Measurements from ENCODE around the gene WARS2.

WARS2 gene

DNA sequence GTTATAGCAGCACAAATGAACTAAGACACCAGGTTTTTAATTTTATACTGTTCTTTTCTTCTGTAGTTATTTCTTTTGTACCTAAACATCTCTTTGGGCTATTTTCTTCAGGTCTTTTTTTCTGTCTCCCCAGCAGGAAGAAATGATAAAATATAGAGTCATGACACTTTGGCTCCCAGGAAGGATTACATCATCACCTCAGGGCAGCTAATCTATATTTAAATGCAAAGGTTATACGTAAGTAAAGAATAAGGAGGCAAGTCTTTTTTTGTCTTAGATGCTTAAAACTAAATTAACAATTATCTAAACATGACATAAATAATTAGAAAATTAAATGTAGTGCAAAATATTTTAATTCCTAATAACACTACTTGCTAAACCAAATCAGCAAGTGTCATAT is 57.0 kb downstream of the WARS2 start:
- in situ Hi-C loops (cut with HindIII; ENCODE audit: low pct_ligation_motif_present, low sequenced_read_pairs): no loop called here
- Histone ChIP-seq H3K27ac (no peak overlapping the region), H3K4me3 (ENCODE audit: low read depth, low read length) (no peak overlapping the region), H3K36me3 (replicated peaks) (no peaks in the 10 kb centered on the region), H3K27me3 (replicated peaks) (no peaks in the 10 kb centered on the region)
- no peak for DNase-seq
- TF ChIP-seq, protein P1, sequence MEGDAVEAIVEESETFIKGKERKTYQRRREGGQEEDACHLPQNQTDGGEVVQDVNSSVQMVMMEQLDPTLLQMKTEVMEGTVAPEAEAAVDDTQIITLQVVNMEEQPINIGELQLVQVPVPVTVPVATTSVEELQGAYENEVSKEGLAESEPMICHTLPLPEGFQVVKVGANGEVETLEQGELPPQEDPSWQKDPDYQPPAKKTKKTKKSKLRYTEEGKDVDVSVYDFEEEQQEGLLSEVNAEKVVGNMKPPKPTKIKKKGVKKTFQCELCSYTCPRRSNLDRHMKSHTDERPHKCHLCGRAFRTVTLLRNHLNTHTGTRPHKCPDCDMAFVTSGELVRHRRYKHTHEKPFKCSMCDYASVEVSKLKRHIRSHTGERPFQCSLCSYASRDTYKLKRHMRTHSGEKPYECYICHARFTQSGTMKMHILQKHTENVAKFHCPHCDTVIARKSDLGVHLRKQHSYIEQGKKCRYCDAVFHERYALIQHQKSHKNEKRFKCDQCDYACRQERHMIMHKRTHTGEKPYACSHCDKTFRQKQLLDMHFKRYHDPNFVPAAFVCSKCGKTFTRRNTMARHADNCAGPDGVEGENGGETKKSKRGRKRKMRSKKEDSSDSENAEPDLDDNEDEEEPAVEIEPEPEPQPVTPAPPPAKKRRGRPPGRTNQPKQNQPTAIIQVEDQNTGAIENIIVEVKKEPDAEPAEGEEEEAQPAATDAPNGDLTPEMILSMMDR (IDR thresholded peaks at IDR 0.05; ENCODE audit: low read depth, low read length, missing control alignments): no peak

GRCh38 chr1:119081700-119082099 is 58.8 kb downstream of the WARS2 start:
- no peak for DNase-seq
- Histone ChIP-seq H3K27me3 (replicated peaks) (no peaks in the 10 kb centered on the region), H3K36me3 (replicated peaks) (no peaks in the 10 kb centered on the region), H3K27ac (no peak overlapping the region), H3K4me3 (ENCODE audit: low read depth, low read length) (no peak overlapping the region)
- TF ChIP-seq, protein P1 (IDR thresholded peaks at IDR 0.05; ENCODE audit: low read depth, low read length, missing control alignments): no peak
- in situ Hi-C loops (cut with HindIII; ENCODE audit: low pct_ligation_motif_present, low sequenced_read_pairs): no loop called here

- H3K36me3 ChIP-seq (replicated peaks): no peaks in the 10 kb centered on the region
- in situ Hi-C loops (cut with HindIII; ENCODE audit: low pct_ligation_motif_present, low sequenced_read_pairs): no loop called here
- no peak overlapping the region for H3K4me3 ChIP-seq (ENCODE audit: low read depth, low read length)
- peak overlapping the region; percentile 49 for H3K27ac ChIP-seq
- peak; percentile 34 for DNase-seq
- no peaks in the 10 kb centered on the region for H3K27me3 ChIP-seq (replicated peaks)
- TF ChIP-seq, protein P1 (IDR thresholded peaks at IDR 0.05; ENCODE audit: low read depth, low read length, missing control alignments): no peak
These were observed 59.2 kb downstream of the WARS2 start for GRCh38 chr1:119081267-119081666.

- Histone ChIP-seq H3K27me3 (replicated peaks) (no peaks in the 10 kb centered on the region), H3K27ac (peak overlapping the region; percentile 49), H3K4me3 (ENCODE audit: low read depth, low read length) (no peak overlapping the region), H3K36me3 (replicated peaks) (no peaks in the 10 kb centered on the region)
- in situ Hi-C loops (cut with HindIII; ENCODE audit: low pct_ligation_motif_present, low sequenced_read_pairs): no loop called here
- TF ChIP-seq, protein P1 (IDR thresholded peaks at IDR 0.05; ENCODE audit: low read depth, low read length, missing control alignments): no peak
- DNase-seq: peak; percentile 95
These were observed 59.9 kb downstream of the WARS2 start for GRCh38 chr1:119080586-119080985.

DNA sequence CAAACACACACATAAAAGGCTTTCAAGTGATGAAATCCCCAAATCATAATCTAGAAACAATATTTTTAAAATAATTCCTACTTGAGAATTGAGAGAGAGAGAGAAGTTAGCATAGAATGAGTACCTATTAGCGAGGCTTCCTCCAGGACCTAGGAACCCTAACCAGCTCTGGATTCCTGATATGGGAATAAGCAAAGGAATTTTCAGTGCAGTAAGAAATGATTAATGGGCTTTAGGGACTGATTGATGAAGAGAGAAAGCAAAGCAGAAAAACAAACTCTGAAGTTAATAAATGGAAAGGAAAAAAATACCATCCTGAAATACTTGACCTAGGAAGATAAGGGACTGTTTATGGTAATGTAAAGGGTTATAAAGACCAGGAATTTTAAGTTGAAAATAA is 60.6 kb downstream of the WARS2 start:
- Histone ChIP-seq H3K27me3 (replicated peaks) (no peaks in the 10 kb centered on the region), H3K36me3 (replicated peaks) (no peaks in the 10 kb centered on the region), H3K27ac (peak overlapping the region; percentile 47), H3K4me3 (ENCODE audit: low read depth, low read length) (no peak overlapping the region)
- TF ChIP-seq, protein P1 (IDR thresholded peaks at IDR 0.05; ENCODE audit: low read depth, low read length, missing control alignments): no peak
- no peak for DNase-seq
- in situ Hi-C loops (cut with HindIII; ENCODE audit: low pct_ligation_motif_present, low sequenced_read_pairs): no loop called here

DNA sequence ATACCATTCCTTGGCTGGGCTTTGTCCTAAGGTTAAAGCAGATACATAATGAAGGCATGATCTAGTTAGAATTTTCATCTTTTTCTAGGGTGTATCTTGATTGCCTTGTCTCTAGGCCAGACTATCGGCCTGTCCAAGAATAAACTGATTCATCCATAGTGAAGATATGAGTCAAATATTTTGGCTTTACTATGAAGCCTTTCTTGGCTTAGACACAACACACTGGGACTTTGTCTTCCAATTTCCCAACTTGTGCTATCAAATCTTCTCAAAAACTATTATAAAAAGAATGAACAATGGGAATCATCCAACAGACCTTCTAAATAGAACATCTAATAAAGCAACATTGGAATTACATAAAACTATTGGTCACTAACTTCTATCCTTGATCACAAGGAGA is 64.8 kb downstream of the WARS2 start:
- Histone ChIP-seq H3K27me3 (replicated peaks) (no peaks in the 10 kb centered on the region), H3K27ac (no peak overlapping the region), H3K4me3 (ENCODE audit: low read depth, low read length) (no peak overlapping the region), H3K36me3 (replicated peaks) (no peaks in the 10 kb centered on the region)
- in situ Hi-C loops (cut with HindIII; ENCODE audit: low pct_ligation_motif_present, low sequenced_read_pairs): no loop called here
- TF ChIP-seq, protein P1 (IDR thresholded peaks at IDR 0.05; ENCODE audit: low read depth, low read length, missing control alignments): no peak
- DNase-seq: peak; percentile 37
